ENCODE results near the gene ENOX1. TPM values are rescaled to one million over a fixed set of nuclear protein-coding genes. Genes with fewer than 3 reads are reported as not detected.

ENOX1 gene
- total RNA-seq, 1 donor from 2014 or later = 2.0 TPM

Other genes starting within 250 kb of the ENOX1 start
- gene CCDC122, start 92.8 kb upstream of the ENOX1 start, total RNA-seq = 8.5 TPM
- gene LACC1, start 92.9 kb upstream of the ENOX1 start, total RNA-seq = 8.7 TPM